HG03432 (cell line): ENCODE measurements around the gene CBX8.

Experiments used
- ATAC-seq: cut with Tn5 transposase; IDR thresholded peaks from one replicate; pipeline ENCODE4 v1.9.1; 2021; ENCODE audit warnings: mild to moderate bottlenecking, moderate library complexity; ENCODE audit not compliant: unreplicated experiment

CBX8 gene

GRCh38 chr17:79821331-79822095 is 24.6 kb upstream of the CBX8 start:
- ATAC-seq, result no peak

- ATAC-seq, result no peak
Measured at GRCh38 chr17:79820959-79821330, 24.1 kb upstream of the CBX8 start.

GRCh38 chr17:79819534-79820276 is 22.8 kb upstream of the CBX8 start:
- no peak for ATAC-seq

- ATAC-seq, result no peak
Measured at GRCh38 chr17:79819085-79819484, 22.2 kb upstream of the CBX8 start.

GRCh38 chr17:79818026-79818758 is 21.3 kb upstream of the CBX8 start:
- ATAC-seq, result no peak

- ATAC-seq, result no peak
Measured at GRCh38 chr17:79815836-79816461, 19.1 kb upstream of the CBX8 start.

- no peak for ATAC-seq
Measured at GRCh38 chr17:79814974-79815835, 18.3 kb upstream of the CBX8 start.

- no peak for ATAC-seq
Measured at GRCh38 chr17:79814127-79814973, 17.5 kb upstream of the CBX8 start.

- ATAC-seq, result no peak
Measured at GRCh38 chr17:79813297-79814126, 16.6 kb upstream of the CBX8 start.

GRCh38 chr17:79812353-79813258 is 15.7 kb upstream of the CBX8 start:
- ATAC-seq, result no peak

GRCh38 chr17:79811868-79812352 is 15.0 kb upstream of the CBX8 start:
- ATAC-seq, result no peak

GRCh38 chr17:79811011-79811867 is 14.4 kb upstream of the CBX8 start:
- no peak for ATAC-seq

- peak; percentile 77 for ATAC-seq
Measured at GRCh38 chr17:79810130-79811010, 13.5 kb upstream of the CBX8 start.

GRCh38 chr17:79809530-79810129 is 12.8 kb upstream of the CBX8 start:
- no peak for ATAC-seq
